B cell (primary cell): ENCODE measurements around the gene TJP3. TPM values are rescaled to one million over a fixed set of nuclear protein-coding genes. Genes with fewer than 3 reads are reported as not detected.
"Not testable (repeated sequence)": the region's sequence is repeated elsewhere in the genome, so short reads cannot be mapped to it uniquely, and the experiment has no call there.

Source experiments
- ATAC-seq: fragments of 200-7000 bp; cut with Tn5 transposase; one replicate; pipeline ENCODE4 v1.10.0; 2021; ENCODE audit warnings: low read depth, mild to moderate bottlenecking, moderate number of reproducible peaks, moderate library complexity
- CTCF ChIA-PET: fragments of 350-600 bp; sonication (Branson Sonifier 250); formaldehyde crosslinking; loops from one replicate; lab custom pipeline; 2021; ENCODE audit warnings: antibody characterized with exemption, inconsistent platforms; lab: Charles Lee
- POLR2A ChIA-PET: fragments of 350-600 bp; sonication (Branson Sonifier 250); formaldehyde crosslinking; loops from one replicate; lab custom pipeline; 2021; ENCODE audit warnings: antibody characterized with exemption; lab: Charles Lee
- DNase-seq: peaks from one replicate; pipeline ENCODE4 v3.0.0; 2013
- H2AFZ ChIP-seq: 2 replicates; pipeline ENCODE4 v1.6.1; 2012; ENCODE audit warnings: mild to moderate bottlenecking, low read depth, low read length; ENCODE audit not compliant: insufficient read depth, poor library complexity, severe bottlenecking
- H3K27ac ChIP-seq, 2 donors: 1 replicate in 1 of 2; 2 replicates in 1 of 2; pipeline ENCODE4 v1.5.1; 2012 to 2013; ENCODE audit warnings: low read length in 2 of 2, mild to moderate bottlenecking in 2 of 2, moderate library complexity in 1 of 2
- H3K27me3 ChIP-seq, 4 experiments: fragments of 200-600 bp in 1 of 4; sonication (generic) in 1 of 4; replicated peaks in 1 of 4; 1 replicate in 2 of 4; 2 replicates in 2 of 4; pipeline versions ENCODE4 v1.6.1 to v1.7.0; 2013 to 2016; ENCODE audit warnings: low read length in 3 of 4, mild to moderate bottlenecking in 2 of 4, mixed read lengths in 1 of 4, moderate library complexity in 1 of 4; ENCODE audit not compliant: insufficient read depth in 4 of 4, control insufficient read depth in 3 of 4; ENCODE audit errors: control extremely low read depth in 1 of 4
- H3K36me3 ChIP-seq, 2 experiments: replicated peaks in 1 of 2; 1 replicate in 1 of 2; 2 replicates in 1 of 2; pipeline versions ENCODE4 v1.6.1 to v1.7.1; 2013; ENCODE audit warnings: low read length in 1 of 2; ENCODE audit not compliant: insufficient read depth in 2 of 2, control insufficient read depth in 1 of 2; ENCODE audit errors: control extremely low read depth in 1 of 2, extremely low read depth in 1 of 2
- H3K4me1 ChIP-seq, 2 donors: fragments of 200-600 bp in 1 of 2; sonication (generic) in 1 of 2; 1 replicate in 1 of 2; 2 replicates in 1 of 2; pipeline versions ENCODE4 v1.5.1 to v1.6.1; 2013 to 2017; ENCODE audit warnings: low read length in 2 of 2; ENCODE audit not compliant: control insufficient read depth in 2 of 2, insufficient read depth in 2 of 2
- H3K4me2 ChIP-seq: replicated peaks from 2 replicates; pipeline ENCODE3; 2012; ENCODE audit warnings: mild to moderate bottlenecking, low read depth, low read length; ENCODE audit not compliant: poor library complexity, severe bottlenecking
- H3K4me3 ChIP-seq, 5 experiments: fragments of 200-600 bp in 1 of 5; sonication (generic) in 1 of 5; 1 replicate in 3 of 5; 2 replicates in 2 of 5; pipeline versions ENCODE4 v1.5.1 to v1.7.0; 2011 to 2016; ENCODE audit warnings: low read length in 4 of 5, mild to moderate bottlenecking in 4 of 5, low read depth in 2 of 5, control low read depth in 1 of 5, moderate library complexity in 1 of 5; ENCODE audit not compliant: insufficient read depth in 1 of 5; ENCODE audit errors: control extremely low read depth in 1 of 5, extremely low read depth in 1 of 5
- H3K79me2 ChIP-seq: fragments of 200-600 bp; sonication (generic); one replicate; pipeline ENCODE4 v1.6.0; 2016; ENCODE audit warnings: low read length; ENCODE audit not compliant: control insufficient read depth, insufficient read depth
- H3K9ac ChIP-seq: fragments of 200-600 bp; sonication (generic); 2 replicates; pipeline ENCODE4 v1.6.1; 2017; ENCODE audit warnings: mild to moderate bottlenecking, low read length, moderate library complexity
- H3K9me3 ChIP-seq, 3 donors: one replicate each; pipeline versions ENCODE4 v1.6.1 to v1.7.1; 2013; ENCODE audit warnings: low read length in 2 of 3; ENCODE audit not compliant: control insufficient read depth in 2 of 3, insufficient read depth in 1 of 3; ENCODE audit errors: control extremely low read depth in 1 of 3
- H4K20me1 ChIP-seq: 2 replicates; pipeline ENCODE4 v1.6.0; 2012; ENCODE audit warnings: mild to moderate bottlenecking, low read length; ENCODE audit not compliant: insufficient read depth, control insufficient read depth, poor library complexity, severe bottlenecking
- H3K27ac Mint-ChIP-seq: one replicate; pipeline ENCODE4 v1.8.0; 2021; ENCODE audit warnings: mixed read lengths
- H3K27me3 Mint-ChIP-seq: one replicate; pipeline ENCODE4 v1.8.0; 2021; ENCODE audit warnings: mixed read lengths
- H3K4me1 Mint-ChIP-seq: one replicate; pipeline ENCODE4 v1.8.0; 2021; ENCODE audit warnings: mixed read lengths
- H3K4me3 Mint-ChIP-seq: one replicate; pipeline ENCODE4 v1.8.0; 2021; ENCODE audit warnings: mixed read lengths
- H3K9me3 Mint-ChIP-seq: one replicate; pipeline ENCODE4 v1.8.0; 2022; ENCODE audit warnings: mixed read lengths; ENCODE audit not compliant: insufficient read depth
- EZH2 ChIP-seq: IDR thresholded peaks from 2 replicates; pipeline ENCODE4 v1.6.1; 2012; ENCODE audit warnings: borderline replicate concordance, low read depth, mild to moderate bottlenecking, moderate library complexity, low read length; ENCODE audit not compliant: insufficient read depth, poor library complexity, severe bottlenecking
- whole genome bisulfite sequencing: methylation state at CpG from one replicate; pipeline ENCODE4 v1.1.5; 2013; ENCODE audit warnings: missing lambda C conversion rate; ENCODE audit not compliant: insufficient coverage; 5-methylcytosine and 5-hydroxymethylcytosine counted together
- intact Hi-C: fragments of 100-400 bp; cut with micrococcal nuclease; formaldehyde crosslinking; loops from one replicate; pipeline ENCODE4 v1.10.0; 2022
- polyA plus RNA-seq: library from polyadenylated mRNA; depleted of rRNA; stranded (reverse); fragments of >200 nt; gene quantifications from 2 replicates; pipeline ENCODE4 v1.2.3, GENCODE V29; 2012
- total RNA-seq, 2 donors: library from RNA; stranded (reverse); fragments of 120-200 nt in 1 of 2; gene quantifications; 1 replicate in 1 of 2; 2 replicates in 1 of 2; pipeline versions ENCODE4 v1.2.3 to v1.2.4, GENCODE V29; 2013 to 2022
- TF ChIP-seq, protein P1 (sequence below): fragments of 200-600 bp; IDR thresholded peaks from one replicate; pipeline ENCODE4 v1.8.0; 2022; ENCODE audit warnings: antibody characterized with exemption, mild to moderate bottlenecking

TJP3 gene
- total and polyA plus RNA-seq, 2 donors (not counting 1 experiment from before 2014, with no cell fraction given), result 2.1 to 2.9 TPM

DNA sequence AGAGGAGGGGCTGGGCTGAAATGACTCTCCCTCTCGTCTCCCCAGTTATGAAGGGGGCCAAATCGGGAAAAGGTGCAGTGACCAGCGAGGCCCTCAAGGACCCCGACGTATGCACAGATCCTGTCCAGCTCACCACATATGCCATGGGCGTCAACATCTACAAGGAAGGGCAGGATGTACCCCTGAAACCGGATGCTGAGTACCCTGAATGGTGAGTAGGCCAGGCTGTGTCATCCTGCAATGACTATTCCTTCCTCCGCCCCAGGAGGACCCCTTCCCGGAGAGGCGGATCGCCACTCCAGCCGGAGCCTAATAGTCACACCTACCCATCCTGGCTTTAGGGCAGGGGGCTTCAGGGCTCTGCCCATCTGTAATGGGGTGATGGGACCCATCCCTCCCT lies 56.9 kb downstream of the TJP3 start:
- no peak overlapping the region for H3K9ac ChIP-seq

DNA sequence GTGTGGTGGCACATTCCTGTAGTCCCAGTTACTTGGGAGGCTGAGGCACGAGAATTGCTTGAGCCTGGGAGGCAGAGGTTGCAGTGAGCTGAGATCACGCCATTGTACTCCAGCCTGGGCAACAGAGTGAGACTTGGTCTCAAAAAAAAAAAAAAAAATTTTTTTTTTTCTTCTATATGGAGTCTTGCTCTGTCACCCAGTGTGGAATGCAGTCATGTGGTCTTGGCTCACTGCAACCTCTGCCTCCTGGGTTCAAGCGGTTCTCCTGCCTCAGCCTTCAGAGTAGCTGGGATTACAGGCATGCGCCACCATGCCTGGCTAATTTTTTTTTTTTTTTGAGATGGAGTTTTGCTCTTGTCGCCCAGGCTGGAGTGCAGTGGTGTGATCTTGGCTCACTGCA lies 57.6 kb downstream of the TJP3 start:
- CTCF ChIA-PET, POLR2A ChIA-PET, H3K27ac Mint-ChIP-seq: not testable (repeated sequence)

More for the DNA sequence above, 56.9 kb downstream of the TJP3 start:
- H3K4me3 Mint-ChIP-seq, result no peak overlapping the region
- Histone ChIP-seq H4K20me1 (peaks cover 38% of the 10 kb centered on the region), H3K9me3 (peaks cover 0 to 3% (median 0%) of the 10 kb centered on the region in 3 donors), H2AFZ (no peak overlapping the region), H3K36me3 (peaks cover 0 to 31% of the 10 kb centered on the region in 2 experiments), H3K4me2 (no peak overlapping the region), H3K27ac (no peak overlapping the region), H3K4me1 (peaks cover 15 to 21% of the 10 kb centered on the region in 2 donors), H3K27me3 (no peaks in the 10 kb centered on the region), H3K4me3 (no peak overlapping the region), H3K79me2 (peaks cover 36% of the 10 kb centered on the region)
- TF ChIP-seq, protein P1, sequence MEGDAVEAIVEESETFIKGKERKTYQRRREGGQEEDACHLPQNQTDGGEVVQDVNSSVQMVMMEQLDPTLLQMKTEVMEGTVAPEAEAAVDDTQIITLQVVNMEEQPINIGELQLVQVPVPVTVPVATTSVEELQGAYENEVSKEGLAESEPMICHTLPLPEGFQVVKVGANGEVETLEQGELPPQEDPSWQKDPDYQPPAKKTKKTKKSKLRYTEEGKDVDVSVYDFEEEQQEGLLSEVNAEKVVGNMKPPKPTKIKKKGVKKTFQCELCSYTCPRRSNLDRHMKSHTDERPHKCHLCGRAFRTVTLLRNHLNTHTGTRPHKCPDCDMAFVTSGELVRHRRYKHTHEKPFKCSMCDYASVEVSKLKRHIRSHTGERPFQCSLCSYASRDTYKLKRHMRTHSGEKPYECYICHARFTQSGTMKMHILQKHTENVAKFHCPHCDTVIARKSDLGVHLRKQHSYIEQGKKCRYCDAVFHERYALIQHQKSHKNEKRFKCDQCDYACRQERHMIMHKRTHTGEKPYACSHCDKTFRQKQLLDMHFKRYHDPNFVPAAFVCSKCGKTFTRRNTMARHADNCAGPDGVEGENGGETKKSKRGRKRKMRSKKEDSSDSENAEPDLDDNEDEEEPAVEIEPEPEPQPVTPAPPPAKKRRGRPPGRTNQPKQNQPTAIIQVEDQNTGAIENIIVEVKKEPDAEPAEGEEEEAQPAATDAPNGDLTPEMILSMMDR, result no peak
- TF ChIP-seq EZH2, result no peak
- ChIA-PET CTCF (no interaction called here), POLR2A (no interaction called here)
- peaks cover 27% of the 10 kb centered on the region for H3K4me1 Mint-ChIP-seq
- intact Hi-C loops, result loop anchor here (10.0 kb wide), 1 partner anchor 1920 kb away; the partner anchor contains the start of genes HSD11B1L and MICOS13
- ATAC-seq (no peak), DNase-seq (no peak)
- no peaks in the 10 kb centered on the region for H3K27me3 Mint-ChIP-seq
- 96% methylated on average over 8 of the region's 12 CpGs for WGBS
- no peak overlapping the region for H3K27ac Mint-ChIP-seq
- no peaks in the 10 kb centered on the region for H3K9me3 Mint-ChIP-seq

More for the DNA sequence above, 57.6 kb downstream of the TJP3 start:
- H3K27me3 Mint-ChIP-seq, H3K9ac ChIP-seq, H2AFZ ChIP-seq, H3K9me3 Mint-ChIP-seq, H3K9me3 ChIP-seq, H3K4me3 ChIP-seq, H3K27me3 ChIP-seq, H3K27ac ChIP-seq, DNase-seq, ATAC-seq, H3K4me2 ChIP-seq, H3K4me3 Mint-ChIP-seq: not testable (repeated sequence)
- peaks cover 24% of the 10 kb centered on the region for H3K4me1 Mint-ChIP-seq
- Histone ChIP-seq H4K20me1 (peaks cover 38% of the 10 kb centered on the region), H3K4me1 (peaks cover 12 to 18% of the 10 kb centered on the region in 2 donors), H3K79me2 (peaks cover 30% of the 10 kb centered on the region), H3K36me3 (peaks cover 0 to 31% of the 10 kb centered on the region in 2 experiments)
- intact Hi-C loops, result loop anchor here (10.0 kb wide), 1 partner anchor 1919 kb away; the partner anchor contains the start of genes HSD11B1L and MICOS13
- WGBS, result 100% methylated on average over 3 of the region's 5 CpGs
